Endothelial cell of umbilical vein (primary cell): ENCODE measurements around the gene HECTD4.

Experiments
- EZH2 ChIP-seq: IDR thresholded peaks from 2 replicates; pipeline ENCODE4 v1.6.1; 2012; ENCODE audit warnings: borderline replicate concordance, low read depth, mild to moderate bottlenecking, moderate library complexity, low read length, inconsistent platforms; ENCODE audit not compliant: severe bottlenecking
- FOS ChIP-seq: IDR thresholded peaks from 2 replicates; pipeline ENCODE4 v1.6.1; 2011; ENCODE audit warnings: mild to moderate bottlenecking, low read length, moderate library complexity, borderline replicate concordance; ENCODE audit not compliant: insufficient read depth
- GATA2 ChIP-seq: IDR thresholded peaks from 2 replicates; pipeline ENCODE4 v1.7.0; 2011; ENCODE audit warnings: low read depth, mild to moderate bottlenecking, moderate library complexity, mixed read lengths, low read length; ENCODE audit not compliant: insufficient read length, insufficient read depth
- JUN ChIP-seq: IDR thresholded peaks from 2 replicates; pipeline ENCODE4 v1.6.1; 2011; ENCODE audit warnings: borderline replicate concordance, low read depth; ENCODE audit not compliant: insufficient read length, insufficient read depth
- MYC ChIP-seq: IDR thresholded peaks from one replicate; pipeline ENCODE4 v1.6.1; 2011; ENCODE audit warnings: mild to moderate bottlenecking, low read depth, low read length
- POLR2A ChIP-seq: IDR thresholded peaks from 2 replicates; pipeline ENCODE4 v1.6.1; 2012; ENCODE audit warnings: low read depth, mild to moderate bottlenecking, control low read depth, low read length
- POLR2AphosphoS5 ChIP-seq: IDR thresholded peaks from 2 replicates; pipeline ENCODE4 v1.6.1; 2012; ENCODE audit warnings: low read depth, mild to moderate bottlenecking, control low read depth, low read length, moderate library complexity; ENCODE audit not compliant: insufficient read depth
- TF ChIP-seq, protein P1 (sequence below), 2 donors: IDR thresholded peaks; 1 replicate in 1 of 2; 2 replicates in 1 of 2; pipeline ENCODE4 v1.5.1; 2011; ENCODE audit warnings: low read length in 2 of 2, mild to moderate bottlenecking in 2 of 2, moderate library complexity in 2 of 2, control low read depth in 1 of 2, inconsistent platforms in 1 of 2, low read depth in 1 of 2; ENCODE audit not compliant: insufficient read depth in 1 of 2; ENCODE audit errors: extremely low read depth in 1 of 2
- TF ChIP-seq, protein P2 (sequence below): IDR thresholded peaks from 2 replicates; pipeline ENCODE4 v1.6.1; 2011; ENCODE audit not compliant: insufficient read depth, insufficient read length

DNA sequence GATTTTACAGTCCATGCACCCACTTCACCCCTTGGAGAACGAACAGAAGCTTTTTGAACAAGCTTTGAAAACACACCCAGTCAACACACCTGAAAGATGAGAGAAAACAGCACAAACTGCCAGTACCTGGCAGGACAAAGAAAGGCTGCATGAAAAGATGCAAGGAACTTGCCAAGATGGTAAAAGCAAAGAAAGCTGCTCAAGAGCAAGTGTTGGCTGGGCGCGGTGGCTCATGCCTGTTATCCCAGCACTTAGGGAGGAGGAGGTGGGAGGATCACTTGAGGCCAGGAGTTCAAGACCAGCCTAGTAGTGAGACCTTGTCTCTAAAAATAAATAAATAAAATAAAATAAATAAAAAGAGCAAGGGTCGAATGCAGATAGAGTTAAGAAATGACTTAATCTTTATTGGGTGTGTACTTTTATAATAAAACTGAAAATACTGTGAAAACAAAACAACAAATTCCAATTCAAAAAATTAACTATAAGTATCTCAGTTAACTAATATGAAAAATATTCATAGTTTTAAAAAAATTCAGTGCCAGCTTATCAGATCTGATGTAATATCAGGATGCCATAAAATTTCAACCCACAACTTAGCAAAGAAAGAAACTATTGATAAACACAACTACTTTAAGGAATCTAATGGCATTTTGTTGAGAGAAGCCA is 59.2 kb downstream of the HECTD4 start:
- TF ChIP-seq, protein P1, sequence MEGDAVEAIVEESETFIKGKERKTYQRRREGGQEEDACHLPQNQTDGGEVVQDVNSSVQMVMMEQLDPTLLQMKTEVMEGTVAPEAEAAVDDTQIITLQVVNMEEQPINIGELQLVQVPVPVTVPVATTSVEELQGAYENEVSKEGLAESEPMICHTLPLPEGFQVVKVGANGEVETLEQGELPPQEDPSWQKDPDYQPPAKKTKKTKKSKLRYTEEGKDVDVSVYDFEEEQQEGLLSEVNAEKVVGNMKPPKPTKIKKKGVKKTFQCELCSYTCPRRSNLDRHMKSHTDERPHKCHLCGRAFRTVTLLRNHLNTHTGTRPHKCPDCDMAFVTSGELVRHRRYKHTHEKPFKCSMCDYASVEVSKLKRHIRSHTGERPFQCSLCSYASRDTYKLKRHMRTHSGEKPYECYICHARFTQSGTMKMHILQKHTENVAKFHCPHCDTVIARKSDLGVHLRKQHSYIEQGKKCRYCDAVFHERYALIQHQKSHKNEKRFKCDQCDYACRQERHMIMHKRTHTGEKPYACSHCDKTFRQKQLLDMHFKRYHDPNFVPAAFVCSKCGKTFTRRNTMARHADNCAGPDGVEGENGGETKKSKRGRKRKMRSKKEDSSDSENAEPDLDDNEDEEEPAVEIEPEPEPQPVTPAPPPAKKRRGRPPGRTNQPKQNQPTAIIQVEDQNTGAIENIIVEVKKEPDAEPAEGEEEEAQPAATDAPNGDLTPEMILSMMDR (IDR thresholded peaks at IDR 0.05; ENCODE audit: extremely low read depth in 1 of 2, insufficient read depth in 1 of 2, low read depth in 1 of 2, low read length in 2 of 2): no peak
- TF ChIP-seq POLR2A (no peak), EZH2 (no peak), JUN (no peak), POLR2AphosphoS5 (no peak), FOS (no peak), MYC (no peak), GATA2 (no peak)
- TF ChIP-seq, protein P2, sequence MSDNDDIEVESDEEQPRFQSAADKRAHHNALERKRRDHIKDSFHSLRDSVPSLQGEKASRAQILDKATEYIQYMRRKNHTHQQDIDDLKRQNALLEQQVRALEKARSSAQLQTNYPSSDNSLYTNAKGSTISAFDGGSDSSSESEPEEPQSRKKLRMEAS: no peak
